Panc1 (cell line): ENCODE data around the gene SEL1L2. TPM values are rescaled to one million over a fixed set of nuclear protein-coding genes. Genes with fewer than 3 reads are reported as not detected.

Experiments
- ATAC-seq: fragments of 200-7000 bp; cut with Tn5 transposase; 2 replicates; pipeline ENCODE4 v1.9.1; 2020; ENCODE audit warnings: mild to moderate bottlenecking, moderate library complexity
- BruUV-seq: library from RNA; stranded (reverse); fragments of 400-500 nt; replicated peaks from 2 replicates; lab custom pipeline; 2021; lab: Mats Ljungman, UMichigan
- CTCF ChIA-PET: fragments of 300-600 bp; sonication (Branson Sonifier 250); formaldehyde crosslinking; loops from one replicate; lab custom pipeline; 2022; ENCODE audit warnings: antibody characterized with exemption; lab: Charles Lee
- POLR2A ChIA-PET: fragments of 300-600 bp; sonication (Branson Sonifier 250); formaldehyde crosslinking; loops from one replicate; lab custom pipeline; 2022; ENCODE audit warnings: antibody characterized with exemption; lab: Charles Lee
- DNase-seq: peaks from one replicate; pipeline ENCODE4 v3.0.0-alpha.2; 2010; ENCODE audit warnings: low read depth, low spot score
- H3K27ac ChIP-seq: 2 replicates; pipeline ENCODE4 v1.5.1; 2011; ENCODE audit warnings: mild to moderate bottlenecking, low read length, inconsistent platforms
- H3K27me3 ChIP-seq: fragments of 200-500 bp; sonication (Bioruptor generic); 2 replicates; pipeline ENCODE4 v1.6.0; 2014; ENCODE audit warnings: low read length, inconsistent platforms; ENCODE audit not compliant: control insufficient read depth, insufficient read depth
- H3K36me3 ChIP-seq: fragments of 200-500 bp; sonication (Bioruptor generic); 2 replicates; pipeline ENCODE4 v1.5.1; 2014; ENCODE audit warnings: inconsistent platforms, mild to moderate bottlenecking, low read length, moderate library complexity; ENCODE audit not compliant: control insufficient read depth, insufficient read depth
- H3K4me1 ChIP-seq: 2 replicates; pipeline ENCODE4 v1.5.1; 2011; ENCODE audit warnings: inconsistent platforms, mild to moderate bottlenecking, low read length, moderate library complexity; ENCODE audit not compliant: control insufficient read depth, insufficient read depth
- H3K4me3 ChIP-seq, 2 experiments: 2 replicates each; pipeline ENCODE4 v1.5.1; 2011 to 2012; ENCODE audit warnings: low read depth in 2 of 2, low read length in 2 of 2, mild to moderate bottlenecking in 2 of 2, inconsistent platforms in 1 of 2, moderate library complexity in 1 of 2
- H3K9me3 ChIP-seq: fragments of 200-500 bp; sonication (Bioruptor generic); 2 replicates; pipeline ENCODE4 v1.5.1; 2014; ENCODE audit warnings: low read depth, mild to moderate bottlenecking, inconsistent platforms, low read length, moderate library complexity; ENCODE audit not compliant: control insufficient read depth, insufficient read depth
- POLR2AphosphoS5 ChIP-seq: IDR thresholded peaks from 2 replicates; pipeline ENCODE4 v1.6.1; 2012; ENCODE audit warnings: mild to moderate bottlenecking, low read depth, low read length, moderate library complexity
- SIN3A ChIP-seq: IDR thresholded peaks from 2 replicates; pipeline ENCODE4 v1.6.1; 2012; ENCODE audit warnings: low read depth, mild to moderate bottlenecking, low read length, moderate library complexity, borderline replicate concordance; ENCODE audit not compliant: insufficient read depth
- TCF7L2 ChIP-seq: IDR thresholded peaks from 2 replicates; pipeline ENCODE4 v1.6.1; 2011; ENCODE audit warnings: mild to moderate bottlenecking, low read depth, low read length, inconsistent platforms
- in situ Hi-C: cut with HindIII; loops from 2 replicates; pipeline ENCODE4 v1.10.0; 2016; ENCODE audit warnings: low sequenced_read_pairs, low pct_unique_long_range_greater_than_20kb
- intact Hi-C: fragments of 100-400 bp; cut with micrococcal nuclease; formaldehyde crosslinking; loops from one replicate; pipeline ENCODE4 v1.10.0; 2022; ENCODE audit not compliant: unreplicated experiment
- total RNA-seq: library from RNA; stranded (reverse); gene quantifications from one replicate; pipeline ENCODE4 v1.2.1, GENCODE V29; 2021; ENCODE audit not compliant: unreplicated experiment
- TF ChIP-seq, protein P1 (sequence below): fragments of 450-650 bp; IDR thresholded peaks from 2 replicates; pipeline ENCODE4 v1.5.1; 2017; ENCODE audit warnings: mild to moderate bottlenecking
- TF ChIP-seq, protein P2 (sequence below), 2 experiments: IDR thresholded peaks; 2 replicates each; pipeline ENCODE4 v1.6.1; 2011 to 2012; ENCODE audit warnings: low read depth in 2 of 2, control low read depth in 1 of 2, low read length in 1 of 2, mild to moderate bottlenecking in 1 of 2, moderate library complexity in 1 of 2; ENCODE audit not compliant: insufficient read depth in 1 of 2

SEL1L2 gene
- total RNA-seq, 1 experiment from 2014 or later, result not detected

DNA sequence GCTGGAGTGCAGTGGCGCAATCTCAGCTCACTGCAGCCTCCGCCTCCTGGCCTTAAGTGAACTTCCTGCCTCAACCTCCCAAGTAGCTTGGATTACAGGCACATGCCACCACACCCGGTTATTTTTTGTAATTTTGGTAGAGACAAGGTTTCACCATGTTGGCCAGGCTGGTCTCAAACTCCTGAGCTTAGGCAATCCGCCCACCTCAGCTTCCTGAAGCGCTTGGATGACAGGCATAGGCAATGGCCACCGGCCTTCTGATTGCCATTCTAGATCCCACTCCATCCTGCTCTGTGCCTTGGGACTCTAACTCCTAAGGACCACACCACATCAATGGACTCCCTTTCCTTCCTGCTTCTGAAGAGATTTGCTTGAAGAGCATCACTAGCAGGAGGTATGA, 60.6 kb downstream of the SEL1L2 start:
- ATAC-seq (no peak), DNase-seq (no peak)
- intact Hi-C loops, result no loop called here
- H3K9me3 ChIP-seq, result no peaks in the 10 kb centered on the region
- no peak overlapping the region for H3K27ac ChIP-seq
- BruUV-seq, result no TSS peak
- no peaks in the 10 kb centered on the region for H3K36me3 ChIP-seq
- no peaks in the 10 kb centered on the region for H3K4me1 ChIP-seq
- in situ Hi-C loops, result no loop called here
- ChIA-PET POLR2A (interaction anchor here (0.6 kb wide), 1 partner anchor 369 kb away, joined by 3 read pairs; no protein-coding TSS in a partner anchor), CTCF (no interaction called here)
- H3K4me3 ChIP-seq, result no peak overlapping the region
- no peaks in the 10 kb centered on the region for H3K27me3 ChIP-seq
- no peak for TF ChIP-seq TCF7L2
- TF ChIP-seq, protein P1, sequence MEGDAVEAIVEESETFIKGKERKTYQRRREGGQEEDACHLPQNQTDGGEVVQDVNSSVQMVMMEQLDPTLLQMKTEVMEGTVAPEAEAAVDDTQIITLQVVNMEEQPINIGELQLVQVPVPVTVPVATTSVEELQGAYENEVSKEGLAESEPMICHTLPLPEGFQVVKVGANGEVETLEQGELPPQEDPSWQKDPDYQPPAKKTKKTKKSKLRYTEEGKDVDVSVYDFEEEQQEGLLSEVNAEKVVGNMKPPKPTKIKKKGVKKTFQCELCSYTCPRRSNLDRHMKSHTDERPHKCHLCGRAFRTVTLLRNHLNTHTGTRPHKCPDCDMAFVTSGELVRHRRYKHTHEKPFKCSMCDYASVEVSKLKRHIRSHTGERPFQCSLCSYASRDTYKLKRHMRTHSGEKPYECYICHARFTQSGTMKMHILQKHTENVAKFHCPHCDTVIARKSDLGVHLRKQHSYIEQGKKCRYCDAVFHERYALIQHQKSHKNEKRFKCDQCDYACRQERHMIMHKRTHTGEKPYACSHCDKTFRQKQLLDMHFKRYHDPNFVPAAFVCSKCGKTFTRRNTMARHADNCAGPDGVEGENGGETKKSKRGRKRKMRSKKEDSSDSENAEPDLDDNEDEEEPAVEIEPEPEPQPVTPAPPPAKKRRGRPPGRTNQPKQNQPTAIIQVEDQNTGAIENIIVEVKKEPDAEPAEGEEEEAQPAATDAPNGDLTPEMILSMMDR, result no peak
- no peak for TF ChIP-seq POLR2AphosphoS5
- TF ChIP-seq, protein P2, sequence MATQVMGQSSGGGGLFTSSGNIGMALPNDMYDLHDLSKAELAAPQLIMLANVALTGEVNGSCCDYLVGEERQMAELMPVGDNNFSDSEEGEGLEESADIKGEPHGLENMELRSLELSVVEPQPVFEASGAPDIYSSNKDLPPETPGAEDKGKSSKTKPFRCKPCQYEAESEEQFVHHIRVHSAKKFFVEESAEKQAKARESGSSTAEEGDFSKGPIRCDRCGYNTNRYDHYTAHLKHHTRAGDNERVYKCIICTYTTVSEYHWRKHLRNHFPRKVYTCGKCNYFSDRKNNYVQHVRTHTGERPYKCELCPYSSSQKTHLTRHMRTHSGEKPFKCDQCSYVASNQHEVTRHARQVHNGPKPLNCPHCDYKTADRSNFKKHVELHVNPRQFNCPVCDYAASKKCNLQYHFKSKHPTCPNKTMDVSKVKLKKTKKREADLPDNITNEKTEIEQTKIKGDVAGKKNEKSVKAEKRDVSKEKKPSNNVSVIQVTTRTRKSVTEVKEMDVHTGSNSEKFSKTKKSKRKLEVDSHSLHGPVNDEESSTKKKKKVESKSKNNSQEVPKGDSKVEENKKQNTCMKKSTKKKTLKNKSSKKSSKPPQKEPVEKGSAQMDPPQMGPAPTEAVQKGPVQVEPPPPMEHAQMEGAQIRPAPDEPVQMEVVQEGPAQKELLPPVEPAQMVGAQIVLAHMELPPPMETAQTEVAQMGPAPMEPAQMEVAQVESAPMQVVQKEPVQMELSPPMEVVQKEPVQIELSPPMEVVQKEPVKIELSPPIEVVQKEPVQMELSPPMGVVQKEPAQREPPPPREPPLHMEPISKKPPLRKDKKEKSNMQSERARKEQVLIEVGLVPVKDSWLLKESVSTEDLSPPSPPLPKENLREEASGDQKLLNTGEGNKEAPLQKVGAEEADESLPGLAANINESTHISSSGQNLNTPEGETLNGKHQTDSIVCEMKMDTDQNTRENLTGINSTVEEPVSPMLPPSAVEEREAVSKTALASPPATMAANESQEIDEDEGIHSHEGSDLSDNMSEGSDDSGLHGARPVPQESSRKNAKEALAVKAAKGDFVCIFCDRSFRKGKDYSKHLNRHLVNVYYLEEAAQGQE (IDR thresholded peaks at IDR 0.05; ENCODE audit: insufficient read depth in 1 of 2, low read depth in 2 of 2, low read length in 1 of 2), result no peak
- TF ChIP-seq SIN3A, result no peak

DNA sequence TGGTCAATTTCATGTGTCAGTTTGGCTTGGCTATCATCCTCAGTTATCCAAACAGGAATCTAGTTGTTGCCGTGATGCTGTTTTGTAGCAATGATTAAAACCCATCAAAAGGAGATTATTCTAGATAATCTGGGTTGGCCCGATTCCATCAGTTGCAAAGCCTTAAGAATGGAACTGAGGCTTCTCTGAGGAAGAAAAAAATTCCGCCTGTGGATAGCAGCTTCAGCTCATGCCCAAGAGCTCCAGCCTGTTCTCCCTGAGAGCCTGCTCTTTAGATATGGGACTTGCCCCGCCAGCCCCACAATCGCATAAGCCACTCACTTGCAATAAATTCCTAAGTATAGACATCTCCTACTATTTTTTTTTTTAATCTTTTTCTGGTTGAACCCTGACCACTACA, 61.5 kb downstream of the SEL1L2 start:
- intact Hi-C loops, result no loop called here
- H3K27ac ChIP-seq, result no peak overlapping the region
- no peaks in the 10 kb centered on the region for H3K9me3 ChIP-seq
- BruUV-seq, result no TSS peak
- no peak for DNase-seq
- in situ Hi-C loops, result no loop called here
- no peak overlapping the region for H3K4me3 ChIP-seq
- no peak for ATAC-seq
- H3K36me3 ChIP-seq, result no peaks in the 10 kb centered on the region
- no peaks in the 10 kb centered on the region for H3K4me1 ChIP-seq
- no peaks in the 10 kb centered on the region for H3K27me3 ChIP-seq
- ChIA-PET POLR2A (no interaction called here), CTCF (no interaction called here)
- TF ChIP-seq, protein P2 (IDR thresholded peaks at IDR 0.05; ENCODE audit: insufficient read depth in 1 of 2, low read depth in 2 of 2, low read length in 1 of 2), result no peak
- TF ChIP-seq, protein P1, result no peak
- no peak for TF ChIP-seq SIN3A
- TF ChIP-seq POLR2AphosphoS5, result no peak
- TF ChIP-seq TCF7L2, result no peak
